ENCODE data around the gene IL4I1. TPM values are rescaled to one million over a fixed set of nuclear protein-coding genes. Genes with fewer than 3 reads are reported as not detected.
A peak's percentile ranks its signal among the peaks of the same experiment; 100 is the strongest.

Gene IL4I1
- polyA plus RNA-seq, 1 experiment, result 0.30 TPM

GRCh38 chr19:49873834-49874233, 22.9 kb downstream of the IL4I1 start:
- H3K9me3 ChIP-seq (ENCODE audit: control insufficient read depth, insufficient read depth, low read length), result no peaks in the 10 kb centered on the region; the same call in 1 of the 2 replicates
- TF ChIP-seq CTCF (IDR thresholded peaks at IDR 0.05; ENCODE audit: low read depth, low read length), result no peak
- DNase-seq (ENCODE audit: low read depth, low spot score), result no peak
- CTCF ChIA-PET, result no interaction called here
- POLR2A ChIA-PET, result interaction anchor here (0.7 kb wide), 1 partner anchor 234 kb away, joined by 4 read pairs; no protein-coding TSS in a partner anchor
- H3K4me3 ChIP-seq (ENCODE audit: low read depth, low read length), result no peak overlapping the region
- no peaks in the 10 kb centered on the region for H3K27me3 ChIP-seq (ENCODE audit: control insufficient read depth, insufficient read depth, low read length)
- H3K27ac ChIP-seq (ENCODE audit: low read depth, low read length), result no peak overlapping the region

GRCh38 chr19:49873129-49873521, 23.6 kb downstream of the IL4I1 start:
- CTCF ChIA-PET, result no interaction called here

GRCh38 chr19:49872245-49873128, 24.2 kb downstream of the IL4I1 start:
- Histone ChIP-seq H3K27ac (ENCODE audit: low read depth, low read length) (peak overlapping the region; percentile 2), H3K27me3 (ENCODE audit: control insufficient read depth, insufficient read depth, low read length) (no peaks in the 10 kb centered on the region), H3K9me3 (ENCODE audit: control insufficient read depth, insufficient read depth, low read length) (no peaks in the 10 kb centered on the region; the same call in 1 of the 2 replicates), H3K4me3 (ENCODE audit: low read depth, low read length) (no peak overlapping the region)
- TF ChIP-seq CTCF (IDR thresholded peaks at IDR 0.05; ENCODE audit: low read depth, low read length), result no peak
- no peak for DNase-seq (ENCODE audit: low read depth, low spot score)
- POLR2A ChIA-PET, result interaction anchor here (0.5 kb wide), 1 partner anchor 14 kb away, joined by 3 read pairs; no protein-coding TSS in a partner anchor
- CTCF ChIA-PET, result interaction anchor here (0.7 kb wide), 1 partner anchor 191 kb away, joined by 7 read pairs; no protein-coding TSS in a partner anchor

More at GRCh38 chr19:49873129-49873521, 23.6 kb downstream of the IL4I1 start:
- POLR2A ChIA-PET, result no interaction called here
- Histone ChIP-seq H3K27me3 (ENCODE audit: control insufficient read depth, insufficient read depth, low read length) (no peaks in the 10 kb centered on the region), H3K27ac (ENCODE audit: low read depth, low read length) (no peak overlapping the region), H3K4me3 (ENCODE audit: low read depth, low read length) (no peak overlapping the region), H3K9me3 (ENCODE audit: control insufficient read depth, insufficient read depth, low read length) (no peaks in the 10 kb centered on the region; the same call in 1 of the 2 replicates)
- TF ChIP-seq CTCF (IDR thresholded peaks at IDR 0.05; ENCODE audit: low read depth, low read length), result no peak
- DNase-seq (ENCODE audit: low read depth, low spot score), result no peak

GRCh38 chr19:49871349-49871985, 25.2 kb downstream of the IL4I1 start:
- POLR2A ChIA-PET, result no interaction called here
- no peaks in the 10 kb centered on the region for H3K27me3 ChIP-seq (ENCODE audit: control insufficient read depth, insufficient read depth, low read length)
- CTCF ChIA-PET, result interaction anchor here (0.7 kb wide), 1 partner anchor 190 kb away, joined by 7 read pairs; no protein-coding TSS in a partner anchor
- DNase-seq (ENCODE audit: low read depth, low spot score), result no peak
- no peak overlapping the region for H3K27ac ChIP-seq (ENCODE audit: low read depth, low read length)
- no peak for TF ChIP-seq CTCF (IDR thresholded peaks at IDR 0.05; ENCODE audit: low read depth, low read length)
- no peak overlapping the region for H3K4me3 ChIP-seq (ENCODE audit: low read depth, low read length)
- no peaks in the 10 kb centered on the region; the same call in 1 of the 2 replicates for H3K9me3 ChIP-seq (ENCODE audit: control insufficient read depth, insufficient read depth, low read length)
